Spinal cord (tissue), 10 donors: Measurements from ENCODE around the gene APELA. TPM values are rescaled to one million over a fixed set of nuclear protein-coding genes. Genes with fewer than 3 reads are reported as not detected.
"Not testable (repeated sequence)": the region's sequence is repeated elsewhere in the genome, so short reads cannot be mapped to it uniquely, and the experiment has no call there.

Experiments used
- DNase-seq, 6 donors: peaks; one replicate each; pipeline versions ENCODE4 v3.0.0 to v3.0.0-alpha.2; 2013 to 2015; ENCODE audit warnings: low spot score in 6 of 6, low read depth in 4 of 6
- H3K27ac ChIP-seq: one replicate; pipeline ENCODE4 v1.5.1; 2013; ENCODE audit warnings: low read depth, low read length, control low read depth
- H3K27me3 ChIP-seq: one replicate; pipeline ENCODE4 v1.6.1; 2013; ENCODE audit warnings: low read length; ENCODE audit not compliant: control insufficient read depth, insufficient read depth
- H3K36me3 ChIP-seq: one replicate; pipeline ENCODE4 v1.6.1; 2013; ENCODE audit warnings: low read length; ENCODE audit not compliant: control insufficient read depth, insufficient read depth
- H3K4me1 ChIP-seq: one replicate; pipeline ENCODE4 v1.6.1; 2013; ENCODE audit warnings: low read length; ENCODE audit not compliant: control insufficient read depth, insufficient read depth
- H3K4me3 ChIP-seq: one replicate; pipeline ENCODE4 v1.5.1; 2013; ENCODE audit warnings: low read depth, low read length, control low read depth
- H3K9me3 ChIP-seq: one replicate; pipeline ENCODE4 v1.6.1; 2013; ENCODE audit warnings: low read length; ENCODE audit not compliant: control insufficient read depth, insufficient read depth
- WGBS: methylation state at CpG from one replicate; pipeline ENCODE4 v1.1.5; 2013; ENCODE audit warnings: missing lambda C conversion rate; ENCODE audit not compliant: insufficient coverage; 5-methylcytosine and 5-hydroxymethylcytosine counted together
- polyA plus RNA-seq, 2 donors: library from polyadenylated mRNA; unstranded; fragments of 120-200 nt; gene quantifications; one replicate each; pipeline ENCODE4 v1.2.1, GENCODE V29; 2013; ENCODE audit not compliant: insufficient read length in 2 of 2
- total RNA-seq, 2 donors: library from RNA; depleted of rRNA in 1 of 2; stranded (reverse); fragments of 120-200 nt in 1 of 2; fragments of >200 nt in 1 of 2; gene quantifications; one replicate each; pipeline versions ENCODE4 v1.2.3 to v1.2.4, GENCODE V29; 2013 to 2014
- donor health status: healthy.

The APELA gene
- total and polyA plus RNA-seq, 4 donors, result 0.14 to 0.20 (median 0.17) TPM; not detected in 1

GRCh38 chr4:164913506-164913905 lies 36.5 kb downstream of the APELA start:
- not testable (repeated sequence) for H3K9me3 ChIP-seq, H3K27ac ChIP-seq, H3K4me3 ChIP-seq, DNase-seq, H3K4me1 ChIP-seq, H3K36me3 ChIP-seq, H3K27me3 ChIP-seq
- no CpG with 5 or more reads among the region's 2 CpGs for WGBS

DNA sequence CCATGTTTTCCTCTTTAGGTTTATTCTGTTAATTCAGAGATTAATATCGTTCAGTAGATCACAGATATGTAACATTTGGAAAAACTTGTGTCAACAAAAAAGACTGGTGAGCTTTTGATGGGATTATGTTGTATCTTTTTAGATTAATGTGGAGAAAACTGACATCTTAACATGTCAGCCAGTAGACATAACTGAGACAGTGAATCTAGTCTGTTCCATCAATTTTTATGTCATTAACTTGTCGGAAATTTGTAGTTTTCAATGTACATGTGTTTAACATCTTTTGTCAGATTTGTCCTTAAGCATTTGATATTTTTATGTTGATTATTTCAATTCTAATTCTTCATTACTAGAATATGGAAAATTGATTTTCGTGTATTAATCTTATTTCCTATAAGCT lies 42.0 kb downstream of the APELA start:
- no peak for DNase-seq
- H3K27ac ChIP-seq, result no peak overlapping the region
- no CpG with 5 or more reads among the region's 3 CpGs for WGBS
- no peak overlapping the region for H3K4me3 ChIP-seq
- H3K36me3 ChIP-seq, result no peaks in the 10 kb centered on the region
- no peaks in the 10 kb centered on the region for H3K4me1 ChIP-seq
- no peaks in the 10 kb centered on the region for H3K27me3 ChIP-seq
- H3K9me3 ChIP-seq, result no peaks in the 10 kb centered on the region

DNA sequence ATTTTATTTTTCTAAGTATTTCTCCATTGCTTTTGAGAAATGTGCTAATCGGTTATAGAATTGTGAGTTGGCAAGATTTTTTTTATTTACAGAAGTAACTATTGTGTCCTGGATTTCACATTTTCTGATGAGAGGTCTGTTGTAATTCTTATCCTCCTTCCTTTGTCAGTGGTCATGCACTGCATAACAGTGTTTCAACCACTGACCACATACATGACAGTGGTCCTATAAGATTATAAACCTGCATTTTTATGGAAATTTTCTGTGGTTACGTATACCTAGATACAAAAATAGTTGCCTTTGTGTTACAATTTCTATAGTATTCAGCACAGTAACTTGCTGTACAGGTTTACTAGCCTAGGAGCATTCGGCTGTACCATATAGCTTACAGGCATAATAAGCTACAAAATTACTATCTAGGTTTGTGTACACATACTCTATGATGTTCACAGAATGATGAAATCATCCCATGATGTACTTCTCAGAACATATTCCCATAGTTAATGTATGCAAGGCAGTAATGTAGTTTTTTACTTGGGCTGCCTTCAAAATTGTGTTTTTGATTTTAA lies 47.8 kb downstream of the APELA start:
- Histone ChIP-seq H3K4me1 (no peaks in the 10 kb centered on the region), H3K4me3 (no peak overlapping the region), H3K9me3 (no peaks in the 10 kb centered on the region), H3K27me3 (no peaks in the 10 kb centered on the region), H3K27ac (no peak overlapping the region), H3K36me3 (no peaks in the 10 kb centered on the region)
- no peak for DNase-seq
- no CpG with 5 or more reads among the region's 3 CpGs for WGBS

- no peak for DNase-seq
- Histone ChIP-seq H3K4me3 (no peak overlapping the region), H3K4me1 (no peaks in the 10 kb centered on the region), H3K27me3 (no peaks in the 10 kb centered on the region), H3K9me3 (no peaks in the 10 kb centered on the region), H3K27ac (no peak overlapping the region), H3K36me3 (no peaks in the 10 kb centered on the region)
- 88% methylated on average over 2 of the region's 2 CpGs for WGBS
Measured at GRCh38 chr4:164926301-164926700, 49.3 kb downstream of the APELA start.

GRCh38 chr4:164927101-164927500 lies 50.1 kb downstream of the APELA start:
- WGBS, result no CpG with 5 or more reads among the region's 2 CpGs

GRCh38 chr4:164930647-164931046 lies 53.7 kb downstream of the APELA start:
- 95% methylated on average over 5 of the region's 5 CpGs for WGBS
- Histone ChIP-seq H3K27ac (no peak overlapping the region), H3K9me3 (no peaks in the 10 kb centered on the region), H3K4me3 (no peak overlapping the region), H3K36me3 (no peaks in the 10 kb centered on the region), H3K27me3 (no peaks in the 10 kb centered on the region), H3K4me1 (no peaks in the 10 kb centered on the region)
- DNase-seq, result no peak

More at GRCh38 chr4:164927101-164927500, 50.1 kb downstream of the APELA start:
- not testable (repeated sequence) for H3K27ac ChIP-seq, H3K9me3 ChIP-seq, H3K4me1 ChIP-seq, H3K4me3 ChIP-seq, H3K36me3 ChIP-seq, H3K27me3 ChIP-seq, DNase-seq

DNA sequence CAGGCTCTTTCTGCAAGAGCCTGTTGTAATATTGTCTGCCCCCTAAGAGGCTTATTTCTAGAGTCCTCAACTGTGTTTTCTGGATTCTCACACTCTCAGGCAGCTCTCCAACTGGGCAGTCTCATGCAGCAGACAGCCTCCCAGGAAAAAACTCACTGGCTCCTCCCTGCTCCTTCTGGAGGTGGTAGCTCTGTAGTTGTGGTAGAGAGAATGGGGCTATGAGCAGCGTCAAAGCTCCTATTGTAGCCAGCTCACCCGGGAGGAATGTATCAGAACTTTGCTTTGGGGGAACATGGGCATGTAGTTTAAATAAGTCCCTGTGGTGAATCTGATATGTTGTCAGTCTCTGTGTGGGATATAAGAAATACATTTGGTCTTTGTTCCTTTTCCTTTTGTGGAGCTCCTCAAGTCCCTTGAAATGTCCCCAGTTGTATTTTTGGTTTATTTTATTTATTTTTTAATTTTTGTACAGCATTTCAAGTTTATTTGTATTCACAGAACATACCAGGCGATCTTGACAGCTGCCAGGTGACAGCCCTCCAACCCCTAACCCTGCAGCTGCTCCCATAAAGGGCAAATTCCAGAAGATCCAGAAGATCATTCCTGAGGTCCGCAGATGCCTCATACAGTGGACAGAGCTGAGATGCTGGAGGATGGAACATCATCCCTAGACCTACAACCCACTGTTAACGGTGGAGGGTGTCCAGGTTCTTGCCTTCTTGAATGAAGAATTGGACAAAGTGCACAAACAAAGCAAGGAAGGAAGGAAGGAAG lies 54.8 kb downstream of the APELA start:
- Histone ChIP-seq H3K27me3 (no peaks in the 10 kb centered on the region), H3K4me1 (no peaks in the 10 kb centered on the region), H3K4me3 (no peak overlapping the region), H3K27ac (no peak overlapping the region), H3K9me3 (no peaks in the 10 kb centered on the region), H3K36me3 (no peaks in the 10 kb centered on the region)
- WGBS, result 82% methylated on average over 4 of the region's 5 CpGs
- DNase-seq, result no peak

GRCh38 chr4:164933244-164933643 lies 56.3 kb downstream of the APELA start:
- no peaks in the 10 kb centered on the region for H3K9me3 ChIP-seq
- H3K4me3 ChIP-seq, result no peak overlapping the region
- 96% methylated on average over 11 of the region's 11 CpGs for WGBS
- DNase-seq, result no peak
- H3K27me3 ChIP-seq, result no peaks in the 10 kb centered on the region
- no peaks in the 10 kb centered on the region for H3K36me3 ChIP-seq
- no peaks in the 10 kb centered on the region for H3K4me1 ChIP-seq
- no peak overlapping the region for H3K27ac ChIP-seq

- Histone ChIP-seq H3K4me1 (no peaks in the 10 kb centered on the region), H3K4me3 (no peak overlapping the region), H3K36me3 (no peaks in the 10 kb centered on the region), H3K27ac (no peak overlapping the region), H3K27me3 (no peaks in the 10 kb centered on the region), H3K9me3 (no peaks in the 10 kb centered on the region)
- no peak for DNase-seq
- 83% methylated on average over 1 of the region's 1 CpG for WGBS
Measured at GRCh38 chr4:164935363-164935762, 58.4 kb downstream of the APELA start.
